Measurements from ENCODE around the gene LIMS2. TPM values are rescaled to one million over a fixed set of nuclear protein-coding genes. Genes with fewer than 3 reads are reported as not detected.

The LIMS2 gene
- polyA plus RNA-seq, 1 donor (not counting 4 experiments of a cell fraction or from before 2014, with no cell fraction given) = not detected

- H3K4me3 ChIP-seq (ENCODE audit: control insufficient read depth in 2 of 3, extremely low read depth in 1 of 3, insufficient read depth in 2 of 3, low read depth in 1 of 3, low read length in 3 of 3) = no peak overlapping the region
- FAIRE-seq (no peak), DNase-seq (ENCODE audit: low read depth, low spot score) (no peak)
- dilution Hi-C loops (cut with MboI; ENCODE audit: extremely low pct_ligation_motif_present, low sequenced_read_pairs) = no loop called here
- no peaks in the 10 kb centered on the region for H3K9me3 ChIP-seq (ENCODE audit: control insufficient read depth, low read depth, low read length)
- no peak overlapping the region for H3K4me2 ChIP-seq (ENCODE audit: control insufficient read depth, extremely low read depth, insufficient read depth, low read depth, low read length)
- peaks cover 11% of the 10 kb centered on the region for H3K4me1 ChIP-seq (ENCODE audit: control insufficient read depth, extremely low read depth, insufficient read depth, low read length)
- TF ChIP-seq CTCF (optimal IDR thresholded peaks at IDR 0.05 in 1 of 3, IDR thresholded peaks at IDR 0.05 in 1 of 3, conservative IDR thresholded peaks at IDR 0.05 in 1 of 3; ENCODE audit: extremely low read depth in 1 of 3, insufficient read depth in 2 of 3, low read length in 3 of 3) (no peak), EZH2 (IDR thresholded peaks at IDR 0.05; ENCODE audit: low read length) (no peak)
- H3K36me3 ChIP-seq (ENCODE audit: control insufficient read depth in 2 of 2, extremely low read depth in 1 of 2, insufficient read depth in 2 of 2, low read length in 2 of 2) = no peaks in the 10 kb centered on the region
- H2AFZ ChIP-seq (ENCODE audit: control insufficient read depth, low read length) = no peak overlapping the region
- no peaks in the 10 kb centered on the region for H3K27me3 ChIP-seq (ENCODE audit: control insufficient read depth, extremely low read depth, insufficient read depth, low read length)
- H3K27ac ChIP-seq (ENCODE audit: control insufficient read depth, insufficient read depth, low read length) = no peak overlapping the region
- no peaks in the 10 kb centered on the region for H3K9me1 ChIP-seq (ENCODE audit: control insufficient read depth, extremely low read depth, insufficient read depth, low read length)
- no peaks in the 10 kb centered on the region for H3K79me2 ChIP-seq (ENCODE audit: control insufficient read depth, insufficient read depth, low read length)
- H4K20me1 ChIP-seq (ENCODE audit: control insufficient read depth, extremely low read depth, insufficient read depth, low read length) = no peaks in the 10 kb centered on the region
- H3K9ac ChIP-seq (ENCODE audit: control insufficient read depth, extremely low read depth, insufficient read depth, low read length) = no peak overlapping the region
Observed at GRCh38 chr2:127643439-127644065, 31.8 kb downstream of the LIMS2 start.

GRCh38 chr2:127642706-127643438, 32.5 kb downstream of the LIMS2 start:
- TF ChIP-seq CTCF (optimal IDR thresholded peaks at IDR 0.05 in 1 of 3, IDR thresholded peaks at IDR 0.05 in 1 of 3, conservative IDR thresholded peaks at IDR 0.05 in 1 of 3; ENCODE audit: extremely low read depth in 1 of 3, insufficient read depth in 2 of 3, low read length in 3 of 3) = no peak
- no peak for TF ChIP-seq EZH2 (IDR thresholded peaks at IDR 0.05; ENCODE audit: low read length)
- no peaks in the 10 kb centered on the region for H3K9me3 ChIP-seq (ENCODE audit: control insufficient read depth, low read depth, low read length)
- dilution Hi-C loops (cut with MboI; ENCODE audit: extremely low pct_ligation_motif_present, low sequenced_read_pairs) = no loop called here
- H3K79me2 ChIP-seq (ENCODE audit: control insufficient read depth, insufficient read depth, low read length) = no peaks in the 10 kb centered on the region
- peaks cover 14% of the 10 kb centered on the region for H3K4me1 ChIP-seq (ENCODE audit: control insufficient read depth, extremely low read depth, insufficient read depth, low read length)
- H3K36me3 ChIP-seq (ENCODE audit: control insufficient read depth in 2 of 2, extremely low read depth in 1 of 2, insufficient read depth in 2 of 2, low read length in 2 of 2) = no peaks in the 10 kb centered on the region
- DNase-seq (ENCODE audit: low read depth, low spot score) = no peak
- no peak overlapping the region for H3K4me2 ChIP-seq (ENCODE audit: control insufficient read depth, extremely low read depth, insufficient read depth, low read depth, low read length)
- H3K4me3 ChIP-seq (ENCODE audit: control insufficient read depth in 2 of 3, extremely low read depth in 1 of 3, insufficient read depth in 2 of 3, low read depth in 1 of 3, low read length in 3 of 3) = no peak overlapping the region
- no peaks in the 10 kb centered on the region for H4K20me1 ChIP-seq (ENCODE audit: control insufficient read depth, extremely low read depth, insufficient read depth, low read length)
- no peak overlapping the region for H3K9ac ChIP-seq (ENCODE audit: control insufficient read depth, extremely low read depth, insufficient read depth, low read length)
- H3K27ac ChIP-seq (ENCODE audit: control insufficient read depth, insufficient read depth, low read length) = no peak overlapping the region
- H3K27me3 ChIP-seq (ENCODE audit: control insufficient read depth, extremely low read depth, insufficient read depth, low read length) = no peaks in the 10 kb centered on the region
- no peaks in the 10 kb centered on the region for H3K9me1 ChIP-seq (ENCODE audit: control insufficient read depth, extremely low read depth, insufficient read depth, low read length)
- H2AFZ ChIP-seq (ENCODE audit: control insufficient read depth, low read length) = no peak overlapping the region
- FAIRE-seq = no peak
